Common myeloid progenitor, CD34-positive (primary cell): ENCODE data around the gene PDCD1LG2.

Source experiments
- CTCF ChIA-PET: fragments of 350-600 bp; sonication (Branson Sonifier 250); formaldehyde crosslinking; loops from one replicate; lab custom pipeline; 2021; ENCODE audit warnings: antibody characterized with exemption; lab: Charles Lee
- POLR2A ChIA-PET: fragments of 350-600 bp; sonication (Branson Sonifier 250); formaldehyde crosslinking; loops from one replicate; lab custom pipeline; 2021; ENCODE audit warnings: antibody characterized with exemption; lab: Charles Lee
- DNase-seq, 3 donors: peaks; one replicate each; pipeline versions ENCODE4 v3.0.0 to v3.0.0-alpha.2; 2013
- H3K27ac ChIP-seq, 2 experiments: 1 replicate in 1 of 2; 2 replicates in 1 of 2; pipeline ENCODE4 v1.7.0; 2013; ENCODE audit warnings: inconsistent platforms in 2 of 2, low read length in 2 of 2, mild to moderate bottlenecking in 2 of 2, low read depth in 1 of 2, moderate library complexity in 1 of 2; ENCODE audit not compliant: severe bottlenecking in 2 of 2, insufficient read depth in 1 of 2, poor library complexity in 1 of 2
- H3K27me3 ChIP-seq, 5 experiments: replicated peaks in 2 of 5; 1 replicate in 3 of 5; 2 replicates in 2 of 5; pipeline versions ENCODE4 v1.6.1 to v1.7.0; 2013; ENCODE audit warnings: low read length in 4 of 5, mild to moderate bottlenecking in 2 of 5, moderate library complexity in 2 of 5, inconsistent platforms in 1 of 5; ENCODE audit not compliant: insufficient read depth in 5 of 5, control insufficient read depth in 4 of 5
- H3K36me3 ChIP-seq, 4 experiments: 1 replicate in 2 of 4; 2 replicates in 2 of 4; pipeline versions ENCODE4 v1.6.1 to v1.7.0; 2013; ENCODE audit warnings: low read length in 3 of 4, control low read depth in 1 of 4, mild to moderate bottlenecking in 1 of 4; ENCODE audit not compliant: control insufficient read depth in 4 of 4, insufficient read depth in 4 of 4
- H3K4me1 ChIP-seq, 4 experiments: 1 replicate in 3 of 4; 2 replicates in 1 of 4; pipeline versions ENCODE4 v1.6.1 to v1.7.1; 2013; ENCODE audit warnings: low read length in 3 of 4, mild to moderate bottlenecking in 3 of 4, control low read depth in 1 of 4, inconsistent platforms in 1 of 4, moderate library complexity in 1 of 4; ENCODE audit not compliant: control insufficient read depth in 4 of 4, insufficient read depth in 4 of 4; ENCODE audit errors: control extremely low read depth in 1 of 4
- H3K4me3 ChIP-seq, 7 experiments: 1 replicate in 4 of 7; 2 replicates in 3 of 7; pipeline versions ENCODE4 v1.5.1 to v1.7.0; 2013; ENCODE audit warnings: mild to moderate bottlenecking in 7 of 7, low read length in 6 of 7, moderate library complexity in 6 of 7, inconsistent platforms in 2 of 7, low read depth in 2 of 7, control low read depth in 1 of 7; ENCODE audit not compliant: insufficient read depth in 4 of 7, control insufficient read depth in 1 of 7; ENCODE audit errors: extremely low read depth in 1 of 7
- H3K9me3 ChIP-seq, 5 experiments: 1 replicate in 4 of 5; 2 replicates in 1 of 5; pipeline versions ENCODE4 v1.6.1 to v1.7.1; 2013; ENCODE audit warnings: low read length in 4 of 5, mild to moderate bottlenecking in 2 of 5, inconsistent platforms in 1 of 5, low read depth in 1 of 5, moderate library complexity in 1 of 5; ENCODE audit not compliant: control insufficient read depth in 4 of 5, insufficient read depth in 2 of 5; ENCODE audit errors: control extremely low read depth in 1 of 5
- WGBS: methylation state at CpG from one replicate; pipeline ENCODE4 v1.1.5; 2013; ENCODE audit not compliant: insufficient coverage; 5-methylcytosine and 5-hydroxymethylcytosine counted together

The PDCD1LG2 gene

DNA sequence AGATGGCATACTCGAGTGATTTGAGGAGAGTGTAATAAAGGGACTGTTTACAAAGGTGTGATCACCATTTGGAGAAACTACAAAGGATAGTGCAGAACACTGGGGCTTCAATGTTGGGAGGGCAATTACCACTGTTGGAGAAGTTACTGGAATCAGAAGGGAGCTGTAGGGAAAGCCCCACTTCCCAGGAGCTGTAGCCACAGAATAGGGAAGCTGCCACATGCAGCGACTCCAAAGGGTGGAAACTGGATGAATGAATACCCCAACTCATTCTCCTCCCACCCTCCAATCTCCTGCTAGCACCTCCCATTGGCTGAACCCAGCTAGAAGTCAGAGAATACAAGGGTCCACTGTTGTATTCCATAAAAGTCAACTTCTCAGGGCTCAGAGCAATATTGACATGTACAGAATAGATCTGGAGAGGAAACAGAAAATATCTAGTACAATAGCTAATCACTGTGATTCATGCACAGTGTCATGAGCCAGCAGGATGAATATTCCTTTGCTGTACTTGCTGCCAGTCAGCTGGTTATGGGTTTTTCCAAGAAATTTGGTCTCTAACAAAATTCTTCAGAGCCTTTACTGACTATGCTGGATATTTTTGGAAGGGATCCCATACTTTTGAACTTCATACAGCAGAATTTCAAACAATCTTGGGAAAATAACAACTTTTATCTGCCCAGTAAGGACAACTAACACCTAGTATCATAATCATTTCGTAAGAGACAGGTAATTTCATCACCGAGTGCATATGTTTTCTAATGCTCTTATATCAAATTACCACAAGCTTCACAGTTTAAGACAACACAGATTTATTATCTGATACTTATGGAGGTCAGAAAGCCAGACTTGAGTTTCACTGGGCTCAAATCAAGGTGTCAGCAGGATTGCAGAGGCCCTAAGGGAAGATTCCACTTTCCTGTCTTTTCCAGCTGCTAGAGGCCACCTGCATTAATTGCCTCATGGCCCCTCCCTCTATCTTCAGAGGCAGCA, 39.6 kb downstream of the PDCD1LG2 start:
- Histone ChIP-seq H3K4me3 (no peak overlapping the region), H3K27me3 (no peaks in the 10 kb centered on the region), H3K27ac (no peak overlapping the region), H3K9me3 (no peaks in the 10 kb centered on the region), H3K36me3 (no peaks in the 10 kb centered on the region), H3K4me1 (no peaks in the 10 kb centered on the region)
- WGBS: 100% methylated on average over 4 of the region's 4 CpGs
- no peak for DNase-seq
- ChIA-PET POLR2A (interaction anchor here (0.6 kb wide), 1 partner anchor 512 kb away, joined by 11 read pairs; no protein-coding TSS in a partner anchor), CTCF (interaction anchor here (0.7 to 1.6 kb wide), 3 partner anchors 14 to 70 kb away, joined by 3 read pairs; no protein-coding TSS in a partner anchor)

DNA sequence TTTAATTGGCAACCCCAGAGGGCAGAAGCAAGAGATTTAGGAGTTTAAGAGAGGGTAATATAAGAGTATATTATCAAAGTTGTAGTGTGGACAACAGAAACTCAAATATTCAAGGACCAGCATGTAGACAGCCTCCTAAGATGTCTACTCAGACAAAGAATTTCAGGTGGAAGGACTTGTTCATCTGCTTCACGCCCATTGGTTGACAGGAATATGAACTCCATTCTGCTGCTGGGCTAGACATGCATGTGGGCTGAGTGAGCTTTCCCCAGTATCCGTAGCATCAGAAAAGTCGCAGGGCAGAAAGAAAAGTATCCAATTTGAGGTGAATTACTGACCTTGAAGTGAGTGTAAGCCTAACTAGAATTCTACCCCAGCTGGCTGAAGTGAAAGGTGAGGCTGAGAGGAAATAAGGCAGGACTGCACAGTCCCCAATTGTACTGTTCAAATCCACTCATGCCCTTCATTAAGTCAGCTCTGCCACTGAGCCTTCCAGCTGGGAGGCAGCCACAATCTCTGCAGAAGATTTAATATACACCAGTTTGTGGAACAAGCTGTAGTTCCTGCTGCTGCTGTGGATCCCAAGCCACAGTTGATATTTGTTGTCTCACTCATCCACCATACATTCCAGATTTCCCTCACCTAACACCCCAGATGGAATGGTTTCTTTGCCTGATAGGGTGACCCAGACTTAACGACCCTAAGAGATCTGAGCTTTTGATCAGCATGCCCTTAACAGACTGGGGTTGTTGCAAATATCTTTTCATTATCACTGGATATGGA, 41.2 kb downstream of the PDCD1LG2 start:
- CTCF ChIA-PET: interaction anchor here (1.0 to 1.3 kb wide), 3 partner anchors 8 to 35 kb away, joined by 3 read pairs; no protein-coding TSS in a partner anchor
- Histone ChIP-seq H3K4me1 (peaks cover 0 to 7% (median 1%) of the 10 kb centered on the region in 4 experiments), H3K27ac (no peak overlapping the region), H3K4me3 (no peak overlapping the region), H3K9me3 (no peaks in the 10 kb centered on the region), H3K36me3 (no peaks in the 10 kb centered on the region), H3K27me3 (no peaks in the 10 kb centered on the region)
- WGBS: 96% methylated on average over 4 of the region's 4 CpGs
- DNase-seq: no peak
- POLR2A ChIA-PET: no interaction called here

DNA sequence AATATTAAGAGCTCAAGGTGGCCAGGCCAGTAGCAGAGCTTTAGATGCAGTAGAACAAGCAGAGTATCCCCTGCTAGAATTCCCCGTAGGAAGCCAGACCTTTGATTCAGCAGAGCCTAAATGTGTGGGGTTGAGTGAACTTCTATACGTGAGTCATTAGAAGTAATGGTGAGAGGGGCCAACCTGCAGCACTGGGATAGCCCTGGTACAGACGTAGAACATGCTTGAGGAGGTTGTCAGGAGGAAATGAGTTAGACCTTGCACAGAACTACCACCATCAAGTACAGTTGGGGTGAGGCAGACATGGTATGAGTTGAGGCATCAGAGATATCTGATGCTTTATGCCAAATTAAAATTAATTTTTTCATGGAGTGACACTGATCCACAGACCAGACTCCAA, 42.0 kb downstream of the PDCD1LG2 start:
- WGBS: 100% methylated on average over 2 of the region's 3 CpGs
- Histone ChIP-seq H3K36me3 (no peaks in the 10 kb centered on the region), H3K4me3 (no peak overlapping the region), H3K9me3 (no peaks in the 10 kb centered on the region), H3K4me1 (peaks cover 0 to 9% (median 2%) of the 10 kb centered on the region in 4 experiments), H3K27ac (no peak overlapping the region), H3K27me3 (no peaks in the 10 kb centered on the region)
- no peak for DNase-seq
- ChIA-PET POLR2A (no interaction called here), CTCF (interaction anchor here (1.1 to 1.3 kb wide), 2 partner anchors 34 kb away, joined by 3 read pairs; no protein-coding TSS in a partner anchor)

DNA sequence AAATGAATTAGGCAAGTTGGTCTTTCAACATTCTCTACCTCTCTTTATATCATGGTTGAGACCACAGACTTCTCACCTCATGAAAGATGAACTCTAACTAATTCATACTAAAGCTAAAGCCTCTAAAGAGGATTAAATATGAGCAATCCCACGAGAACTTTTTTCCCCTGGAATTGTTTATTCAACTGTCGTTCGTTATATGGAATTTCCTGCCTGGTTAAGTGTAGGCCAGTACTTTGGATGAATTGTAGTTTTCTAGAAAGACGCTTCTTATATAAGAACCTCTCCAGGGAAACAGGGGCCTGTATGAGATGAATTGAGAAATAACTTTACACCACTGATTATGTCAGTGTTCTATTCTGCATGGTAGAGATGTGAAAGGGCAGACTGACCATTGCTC, 42.9 kb downstream of the PDCD1LG2 start:
- CTCF ChIA-PET: interaction anchor here (1.5 kb wide), 1 partner anchor 18 kb away, joined by 3 read pairs; no protein-coding TSS in a partner anchor
- Histone ChIP-seq H3K36me3 (no peaks in the 10 kb centered on the region), H3K27me3 (no peaks in the 10 kb centered on the region), H3K4me3 (no peak overlapping the region), H3K4me1 (peaks cover 0 to 18% (median 7%) of the 10 kb centered on the region in 4 experiments), H3K9me3 (no peaks in the 10 kb centered on the region), H3K27ac (no peak overlapping the region)
- 100% methylated on average over 4 of the region's 4 CpGs for WGBS
- POLR2A ChIA-PET: no interaction called here
- no peak for DNase-seq

DNA sequence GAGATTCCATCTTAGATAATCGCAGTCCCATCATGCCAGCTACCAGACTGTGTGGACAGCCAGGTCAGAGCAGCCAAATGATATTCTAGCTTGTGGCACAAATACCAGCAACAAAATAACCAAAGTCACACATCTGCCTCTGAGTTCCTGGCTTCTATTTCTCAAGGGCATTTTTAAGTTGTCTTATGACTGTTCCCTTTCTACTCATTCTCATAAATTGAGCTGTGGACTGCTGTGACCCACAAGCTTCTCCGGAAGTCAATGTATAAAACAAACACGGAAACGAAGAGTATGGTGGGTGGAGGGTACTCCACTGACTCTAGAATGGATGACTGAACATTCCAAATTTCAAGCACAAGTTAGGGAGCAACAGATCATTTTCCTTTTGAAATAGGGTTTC, 43.9 kb downstream of the PDCD1LG2 start:
- DNase-seq: no peak

DNA sequence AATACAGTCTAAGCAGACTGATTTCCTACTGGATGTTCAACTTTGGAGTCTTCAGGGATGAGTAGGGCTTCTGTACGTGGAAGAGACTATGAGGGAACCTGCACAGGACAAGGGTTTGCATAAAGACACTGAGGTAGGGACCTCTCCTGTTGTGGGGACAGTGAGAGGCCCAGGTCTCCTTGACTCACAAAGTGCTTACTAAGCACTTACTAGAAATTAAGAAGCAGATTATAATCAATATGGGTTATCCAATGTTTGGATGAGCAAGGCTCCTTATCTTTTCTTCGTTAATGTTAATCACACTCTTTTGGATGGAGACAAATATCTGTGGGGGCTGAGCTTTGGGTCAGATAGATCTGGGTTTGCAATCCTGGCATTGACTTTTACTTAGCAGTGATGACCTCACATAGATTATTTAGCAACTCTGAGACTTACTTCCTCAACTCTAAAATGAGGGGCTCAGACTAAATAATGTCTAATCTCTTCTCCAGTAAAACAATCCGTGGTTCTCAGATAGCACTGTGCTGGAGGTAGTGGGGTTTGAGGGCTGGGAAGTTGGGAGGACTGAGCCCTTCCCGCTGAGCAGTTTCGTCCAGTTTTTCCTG, 45.9 kb downstream of the PDCD1LG2 start:
- Histone ChIP-seq H3K4me3 (no peak overlapping the region), H3K27me3 (no peaks in the 10 kb centered on the region), H3K4me1 (peaks cover 0 to 35% (median 12%) of the 10 kb centered on the region in 4 experiments), H3K36me3 (no peaks in the 10 kb centered on the region), H3K9me3 (no peaks in the 10 kb centered on the region), H3K27ac (no peak overlapping the region)
- 94% methylated on average over 3 of the region's 5 CpGs for WGBS
- ChIA-PET CTCF (interaction anchor here (0.9 to 1.3 kb wide), 4 partner anchors 11 to 107 kb away, joined by 3 read pairs; partner anchors contain the start of gene CD274), POLR2A (no interaction called here)
- no peak for DNase-seq

More for the DNA sequence above, 43.9 kb downstream of the PDCD1LG2 start:
- CTCF ChIA-PET: interaction anchor here (0.8 to 1.5 kb wide), 3 partner anchors 10 to 24 kb away, joined by 3 read pairs; no protein-coding TSS in a partner anchor
- Histone ChIP-seq H3K9me3 (no peaks in the 10 kb centered on the region), H3K4me3 (no peak overlapping the region), H3K4me1 (peaks cover 0 to 26% (median 11%) of the 10 kb centered on the region in 4 experiments), H3K36me3 (no peaks in the 10 kb centered on the region), H3K27ac (no peak overlapping the region), H3K27me3 (no peaks in the 10 kb centered on the region)
- POLR2A ChIA-PET: interaction anchor here (0.6 kb wide), 1 partner anchor 13 kb away, joined by 3 read pairs; no protein-coding TSS in a partner anchor
- 88% methylated on average over 3 of the region's 4 CpGs for WGBS
